GM12892 (cell line): ENCODE measurements around the gene APOL1.

ENCODE experiments used
- DNase-seq: peaks from one replicate; pipeline ENCODE4 v3.0.0; 2011; ENCODE audit not compliant: insufficient read length
- FAIRE-seq: peaks from 2 replicates; lab custom pipeline; 2011; peaks lifted over from hg19 to GRCh38; lab: Jason Lieb, UNC
- POLR2A ChIP-seq: IDR thresholded peaks from 2 replicates; pipeline ENCODE4 v1.6.1; 2011; ENCODE audit warnings: low read depth, low read length, control low read depth
- POLR2AphosphoS5 ChIP-seq: IDR thresholded peaks from 2 replicates; pipeline ENCODE4 v1.6.1; 2011; ENCODE audit warnings: low read depth, low read length, control low read depth
- TAF1 ChIP-seq: IDR thresholded peaks from 2 replicates; pipeline ENCODE4 v1.6.1; 2011; ENCODE audit warnings: low read depth, mild to moderate bottlenecking, control low read depth, low read length, borderline replicate concordance

Gene APOL1

GRCh38 chr22:36213586-36213985, 39.3 kb upstream of the APOL1 start:
- FAIRE-seq (no peak), DNase-seq (no peak)
- TF ChIP-seq POLR2AphosphoS5 (no peak), TAF1 (no peak), POLR2A (no peak)

GRCh38 chr22:36215981-36216380, 37.0 kb upstream of the APOL1 start:
- FAIRE-seq (no peak), DNase-seq (no peak)
- TF ChIP-seq TAF1 (no peak), POLR2A (no peak), POLR2AphosphoS5 (no peak)

- DNase-seq = no peak
Measured at GRCh38 chr22:36218648-36219193, 34.2 kb upstream of the APOL1 start.

GRCh38 chr22:36220451-36220921, 32.4 kb upstream of the APOL1 start:
- no peak for DNase-seq
- TF ChIP-seq POLR2A (no peak), POLR2AphosphoS5 (no peak), TAF1 (no peak)
- FAIRE-seq = no peak

More at GRCh38 chr22:36218648-36219193, 34.2 kb upstream of the APOL1 start:
- no peak for TF ChIP-seq TAF1
- TF ChIP-seq POLR2AphosphoS5 = no peak
- TF ChIP-seq POLR2A = no peak
- FAIRE-seq = no peak

- DNase-seq = no peak
- TF ChIP-seq POLR2AphosphoS5 (no peak), POLR2A (no peak)
- FAIRE-seq = peak; percentile 93
Measured at GRCh38 chr22:36221799-36222751, 30.9 kb upstream of the APOL1 start.

- FAIRE-seq (no peak), DNase-seq (no peak)
- no peak for TF ChIP-seq POLR2AphosphoS5
- no peak for TF ChIP-seq POLR2A
- no peak for TF ChIP-seq TAF1
Measured at GRCh38 chr22:36222887-36223450, 30.0 kb upstream of the APOL1 start.

- DNase-seq (no peak), FAIRE-seq (no peak)
- TF ChIP-seq TAF1 (no peak), POLR2AphosphoS5 (no peak), POLR2A (no peak)
Measured at GRCh38 chr22:36223504-36223903, 29.4 kb upstream of the APOL1 start.

GRCh38 chr22:36224245-36224644, 28.7 kb upstream of the APOL1 start:
- DNase-seq = no peak
- no peak for FAIRE-seq
- TF ChIP-seq TAF1 = no peak
- TF ChIP-seq POLR2A = no peak
- no peak for TF ChIP-seq POLR2AphosphoS5

GRCh38 chr22:36225333-36225922, 27.5 kb upstream of the APOL1 start:
- TF ChIP-seq POLR2AphosphoS5 (no peak), POLR2A (no peak), TAF1 (no peak)
- FAIRE-seq = no peak

GRCh38 chr22:36226189-36226588, 26.7 kb upstream of the APOL1 start:
- no peak for DNase-seq
- TF ChIP-seq POLR2AphosphoS5 = no peak
- no peak for TF ChIP-seq POLR2A
- TF ChIP-seq TAF1 = no peak
- no peak for FAIRE-seq

More at GRCh38 chr22:36225333-36225922, 27.5 kb upstream of the APOL1 start:
- no peak for DNase-seq

- DNase-seq (no peak), FAIRE-seq (no peak)
- TF ChIP-seq POLR2AphosphoS5 (no peak), POLR2A (no peak), TAF1 (no peak)
Measured at GRCh38 chr22:36227396-36227795, 25.5 kb upstream of the APOL1 start.
